Subcutaneous abdominal adipose tissue (tissue), 5 donors: ENCODE results near the gene PPP1R12B.
"Not testable (repeated sequence)": the region's sequence is repeated elsewhere in the genome, so short reads cannot be mapped to it uniquely, and the experiment has no call there.

ENCODE experiments used
- H3K27ac ChIP-seq: one replicate; pipeline ENCODE4 v1.7.0; 2013; ENCODE audit warnings: low read depth, mild to moderate bottlenecking, inconsistent platforms, low read length, moderate library complexity
- H3K27me3 ChIP-seq, 5 donors: one replicate each; pipeline ENCODE4 v1.7.0; 2013; ENCODE audit warnings: low read length in 5 of 5, inconsistent platforms in 1 of 5; ENCODE audit not compliant: control insufficient read depth in 5 of 5, insufficient read depth in 4 of 5
- H3K36me3 ChIP-seq, 5 donors: one replicate each; pipeline ENCODE4 v1.7.0; 2013; ENCODE audit warnings: low read length in 5 of 5; ENCODE audit not compliant: control insufficient read depth in 5 of 5, insufficient read depth in 5 of 5
- H3K4me1 ChIP-seq, 5 donors: one replicate each; pipeline ENCODE4 v1.7.0; 2013; ENCODE audit warnings: low read length in 5 of 5, mild to moderate bottlenecking in 3 of 5, moderate library complexity in 1 of 5; ENCODE audit not compliant: control insufficient read depth in 5 of 5, insufficient read depth in 5 of 5
- H3K4me3 ChIP-seq, 5 donors: one replicate each; pipeline ENCODE4 v1.7.0; 2013; ENCODE audit warnings: low read length in 5 of 5, low read depth in 1 of 5
- H3K9ac ChIP-seq, 5 donors: one replicate each; pipeline ENCODE4 v1.7.0; 2013; ENCODE audit warnings: low read length in 5 of 5, mild to moderate bottlenecking in 4 of 5, moderate library complexity in 3 of 5
- H3K9me3 ChIP-seq, 5 donors: one replicate each; pipeline ENCODE4 v1.7.0; 2013; ENCODE audit warnings: low read length in 5 of 5; ENCODE audit not compliant: control insufficient read depth in 5 of 5
- donor health status: healthy.
- donor health status: healthy.
- donor health status: healthy.
- donor health status: healthy.
- donor health status: healthy.

Gene PPP1R12B

GRCh38 chr1:202397256-202397655 is 48.8 kb downstream of the PPP1R12B start:
- H3K9me3 ChIP-seq: no peaks in the 10 kb centered on the region
- H3K4me3 ChIP-seq: no peak overlapping the region
- H3K27ac ChIP-seq: no peak overlapping the region
- no peaks in the 10 kb centered on the region for H3K27me3 ChIP-seq
- H3K9ac ChIP-seq: no peak overlapping the region
- peaks cover 0 to 43% (median 15%) of the 10 kb centered on the region in 5 donors for H3K4me1 ChIP-seq
- no peaks in the 10 kb centered on the region for H3K36me3 ChIP-seq

GRCh38 chr1:202398439-202398838 is 49.9 kb downstream of the PPP1R12B start:
- H3K27ac ChIP-seq, H3K9me3 ChIP-seq, H3K9ac ChIP-seq, H3K27me3 ChIP-seq, H3K4me3 ChIP-seq, H3K36me3 ChIP-seq: not testable (repeated sequence)
- H3K4me1 ChIP-seq: peaks cover 0 to 53% (median 17%) of the 10 kb centered on the region in 5 donors

- peaks cover 0 to 68% (median 17%) of the 10 kb centered on the region in 5 donors for H3K4me1 ChIP-seq
- H3K9ac ChIP-seq, H3K9me3 ChIP-seq, H3K4me3 ChIP-seq, H3K27me3 ChIP-seq, H3K36me3 ChIP-seq: not testable (repeated sequence)
- H3K27ac ChIP-seq: peak overlapping the region; percentile 22
Observed at GRCh38 chr1:202401771-202402170, 53.3 kb downstream of the PPP1R12B start.

- not testable (repeated sequence) for H3K9me3 ChIP-seq, H3K27ac ChIP-seq, H3K27me3 ChIP-seq, H3K9ac ChIP-seq, H3K36me3 ChIP-seq, H3K4me3 ChIP-seq
- H3K4me1 ChIP-seq: peaks cover 0 to 61% (median 10%) of the 10 kb centered on the region in 5 donors
Observed at GRCh38 chr1:202403381-202403780, 54.9 kb downstream of the PPP1R12B start.

GRCh38 chr1:202405928-202406327 is 57.4 kb downstream of the PPP1R12B start:
- no peaks in the 10 kb centered on the region for H3K27me3 ChIP-seq
- peak overlapping the region; percentile 77 for H3K27ac ChIP-seq
- no peak overlapping the region for H3K4me3 ChIP-seq
- H3K9ac ChIP-seq: peak overlapping the region in 1 of 5 donors; percentile 26
- no peaks in the 10 kb centered on the region for H3K36me3 ChIP-seq
- peaks cover 0 to 54% (median 19%) of the 10 kb centered on the region in 5 donors for H3K4me1 ChIP-seq
- no peaks in the 10 kb centered on the region for H3K9me3 ChIP-seq

GRCh38 chr1:202406896-202407295 is 58.4 kb downstream of the PPP1R12B start:
- peaks cover 0 to 56% (median 23%) of the 10 kb centered on the region in 5 donors for H3K4me1 ChIP-seq
- H3K27me3 ChIP-seq, H3K4me3 ChIP-seq, H3K9ac ChIP-seq, H3K9me3 ChIP-seq, H3K36me3 ChIP-seq: not testable (repeated sequence)
- H3K27ac ChIP-seq: peak overlapping the region; percentile 77

- not testable (repeated sequence) for H3K9ac ChIP-seq, H3K9me3 ChIP-seq, H3K27me3 ChIP-seq, H3K36me3 ChIP-seq, H3K4me3 ChIP-seq
- Histone ChIP-seq H3K27ac (peak overlapping the region; percentile 77), H3K4me1 (peaks cover 0 to 51% (median 19%) of the 10 kb centered on the region in 5 donors)
Observed at GRCh38 chr1:202407378-202407777, 58.9 kb downstream of the PPP1R12B start.

- peak overlapping the region in 1 of 5 donors; percentile 56 for H3K9ac ChIP-seq
- not testable (repeated sequence) for H3K27me3 ChIP-seq, H3K4me3 ChIP-seq, H3K36me3 ChIP-seq, H3K9me3 ChIP-seq
- H3K4me1 ChIP-seq: peaks cover 0 to 32% (median 18%) of the 10 kb centered on the region in 5 donors
- peak overlapping the region; percentile 63 for H3K27ac ChIP-seq
Observed at GRCh38 chr1:202410251-202410650, 61.8 kb downstream of the PPP1R12B start.

- peaks cover 0 to 31% (median 18%) of the 10 kb centered on the region in 5 donors for H3K4me1 ChIP-seq
- H3K27ac ChIP-seq: peak overlapping the region; percentile 63
Observed at GRCh38 chr1:202410854-202411357, 62.4 kb downstream of the PPP1R12B start.

GRCh38 chr1:202411422-202411821 is 62.9 kb downstream of the PPP1R12B start:
- Histone ChIP-seq H3K4me3 (no peak overlapping the region), H3K4me1 (peaks cover 0 to 26% (median 18%) of the 10 kb centered on the region in 5 donors), H3K9ac (no peak overlapping the region), H3K36me3 (no peaks in the 10 kb centered on the region), H3K27me3 (no peaks in the 10 kb centered on the region), H3K27ac (peak overlapping the region; percentile 63), H3K9me3 (no peaks in the 10 kb centered on the region)

More at GRCh38 chr1:202410854-202411357, 62.4 kb downstream of the PPP1R12B start:
- H3K9ac ChIP-seq, H3K4me3 ChIP-seq, H3K36me3 ChIP-seq, H3K27me3 ChIP-seq, H3K9me3 ChIP-seq: not testable (repeated sequence)
